Mucosa of descending colon (tissue), 3 donors: ENCODE measurements around the gene DDN. TPM values are rescaled to one million over a fixed set of nuclear protein-coding genes. Genes with fewer than 3 reads are reported as not detected.

Experiments
- ATAC-seq: fragments of 200-7000 bp; cut with Tn5 transposase; one replicate; pipeline ENCODE4 v1.9.1; 2020; ENCODE audit warnings: mild to moderate bottlenecking, moderate library complexity
- DNase-seq, 3 donors: peaks; one replicate each; pipeline ENCODE4 v3.0.0-alpha.2; 2020
- H3K36me3 ChIP-seq: fragments of 200-600 bp; one replicate; pipeline ENCODE4 v1.8.0; 2021; ENCODE audit warnings: low read depth, mild to moderate bottlenecking
- H3K4me1 ChIP-seq: fragments of 200-600 bp; one replicate; pipeline ENCODE4 v1.8.0; 2021; ENCODE audit warnings: low read depth, mild to moderate bottlenecking
- H3K4me3 ChIP-seq: fragments of 200-600 bp; one replicate; pipeline ENCODE4 v1.8.0; 2021; ENCODE audit warnings: mild to moderate bottlenecking
- H3K9me3 ChIP-seq: fragments of 200-600 bp; one replicate; pipeline ENCODE4 v1.8.0; 2021; ENCODE audit warnings: mild to moderate bottlenecking
- intact Hi-C, 2 donors: fragments of 100-400 bp; cut with DNase I in 1 of 2; cut with micrococcal nuclease in 1 of 2; formaldehyde crosslinking; loops; one replicate each; pipeline versions ENCODE4 v1.11.0 to v1.11.1; 2022; cut with DNase I, micrococcal nuclease
- total RNA-seq, 3 donors: library from RNA; stranded (reverse); fragmentation: NEBNext Ultra II Directional in 2 of 3; extraction: Animal tissue kit (Norgen Biotek cat#: 25700) in 2 of 3; gene quantifications; one replicate each; pipeline versions ENCODE4 v1.2.1 to v1.2.4, GENCODE V29; 2021 to 2023
- TF ChIP-seq, protein P1 (sequence below): fragments of 200-600 bp; IDR thresholded peaks from one replicate; pipeline ENCODE4 v1.8.0; 2022; ENCODE audit warnings: antibody characterized with exemption, mild to moderate bottlenecking
- donor health status: DM: no; HTN: no; CAD: no; lungs with moderate emphysema.
- donor health status: DM: no; HTN: no; CAD: no.
- donor health status: DM: no; HTN: yes; CAD: no.

The DDN gene
- total RNA-seq, 3 donors from 2014 or later: 0.12 TPM; not detected in 2

DNA sequence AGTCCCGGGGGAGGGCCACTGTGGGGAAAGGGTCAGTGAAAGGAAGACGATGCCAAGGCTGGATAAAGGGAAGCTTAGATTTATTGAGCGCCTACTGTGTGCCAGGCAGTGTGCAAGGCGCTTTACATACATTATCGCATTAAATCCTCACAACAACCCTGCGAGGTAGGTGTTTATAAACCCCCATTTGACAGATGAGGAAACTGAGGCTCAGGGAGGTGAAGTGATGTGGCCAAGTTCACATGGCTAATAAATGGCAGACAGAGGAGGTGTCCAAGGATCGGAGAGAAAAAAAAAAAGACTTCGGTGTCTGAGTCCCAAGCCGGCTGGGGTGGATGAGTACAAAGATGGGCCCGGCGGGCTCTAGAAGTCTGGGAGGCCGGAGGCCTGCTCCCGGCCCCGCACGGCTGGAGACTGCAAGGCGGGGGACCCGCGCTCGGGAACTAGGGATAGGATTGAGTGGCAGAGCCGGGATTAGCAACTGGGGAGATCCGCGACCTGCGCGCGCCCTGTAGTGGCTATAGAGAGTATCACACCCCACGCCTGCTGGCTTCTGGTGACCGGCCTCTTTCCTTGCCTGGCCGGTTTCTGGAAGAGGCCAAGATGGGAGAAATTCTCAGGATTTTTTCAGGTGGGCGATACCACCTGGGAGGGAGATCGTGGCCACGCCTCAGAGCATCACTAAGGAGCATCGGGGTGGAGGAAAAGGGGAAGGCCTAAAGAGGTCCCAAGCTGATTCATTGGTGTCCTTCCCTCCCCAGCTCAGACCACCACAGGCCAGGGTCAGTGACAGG lies 3.9 kb downstream of the DDN start:
- ATAC-seq (peak; percentile 78), DNase-seq (peak; percentile 77 to 87 (median 86))
- H3K9me3 ChIP-seq: no peaks in the 10 kb centered on the region
- H3K4me3 ChIP-seq: no peak overlapping the region
- TF ChIP-seq, protein P1, sequence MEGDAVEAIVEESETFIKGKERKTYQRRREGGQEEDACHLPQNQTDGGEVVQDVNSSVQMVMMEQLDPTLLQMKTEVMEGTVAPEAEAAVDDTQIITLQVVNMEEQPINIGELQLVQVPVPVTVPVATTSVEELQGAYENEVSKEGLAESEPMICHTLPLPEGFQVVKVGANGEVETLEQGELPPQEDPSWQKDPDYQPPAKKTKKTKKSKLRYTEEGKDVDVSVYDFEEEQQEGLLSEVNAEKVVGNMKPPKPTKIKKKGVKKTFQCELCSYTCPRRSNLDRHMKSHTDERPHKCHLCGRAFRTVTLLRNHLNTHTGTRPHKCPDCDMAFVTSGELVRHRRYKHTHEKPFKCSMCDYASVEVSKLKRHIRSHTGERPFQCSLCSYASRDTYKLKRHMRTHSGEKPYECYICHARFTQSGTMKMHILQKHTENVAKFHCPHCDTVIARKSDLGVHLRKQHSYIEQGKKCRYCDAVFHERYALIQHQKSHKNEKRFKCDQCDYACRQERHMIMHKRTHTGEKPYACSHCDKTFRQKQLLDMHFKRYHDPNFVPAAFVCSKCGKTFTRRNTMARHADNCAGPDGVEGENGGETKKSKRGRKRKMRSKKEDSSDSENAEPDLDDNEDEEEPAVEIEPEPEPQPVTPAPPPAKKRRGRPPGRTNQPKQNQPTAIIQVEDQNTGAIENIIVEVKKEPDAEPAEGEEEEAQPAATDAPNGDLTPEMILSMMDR: peak; percentile 83
- peaks cover 32% of the 10 kb centered on the region for H3K4me1 ChIP-seq
- intact Hi-C loops: no loop called here
- H3K36me3 ChIP-seq: no peaks in the 10 kb centered on the region

DNA sequence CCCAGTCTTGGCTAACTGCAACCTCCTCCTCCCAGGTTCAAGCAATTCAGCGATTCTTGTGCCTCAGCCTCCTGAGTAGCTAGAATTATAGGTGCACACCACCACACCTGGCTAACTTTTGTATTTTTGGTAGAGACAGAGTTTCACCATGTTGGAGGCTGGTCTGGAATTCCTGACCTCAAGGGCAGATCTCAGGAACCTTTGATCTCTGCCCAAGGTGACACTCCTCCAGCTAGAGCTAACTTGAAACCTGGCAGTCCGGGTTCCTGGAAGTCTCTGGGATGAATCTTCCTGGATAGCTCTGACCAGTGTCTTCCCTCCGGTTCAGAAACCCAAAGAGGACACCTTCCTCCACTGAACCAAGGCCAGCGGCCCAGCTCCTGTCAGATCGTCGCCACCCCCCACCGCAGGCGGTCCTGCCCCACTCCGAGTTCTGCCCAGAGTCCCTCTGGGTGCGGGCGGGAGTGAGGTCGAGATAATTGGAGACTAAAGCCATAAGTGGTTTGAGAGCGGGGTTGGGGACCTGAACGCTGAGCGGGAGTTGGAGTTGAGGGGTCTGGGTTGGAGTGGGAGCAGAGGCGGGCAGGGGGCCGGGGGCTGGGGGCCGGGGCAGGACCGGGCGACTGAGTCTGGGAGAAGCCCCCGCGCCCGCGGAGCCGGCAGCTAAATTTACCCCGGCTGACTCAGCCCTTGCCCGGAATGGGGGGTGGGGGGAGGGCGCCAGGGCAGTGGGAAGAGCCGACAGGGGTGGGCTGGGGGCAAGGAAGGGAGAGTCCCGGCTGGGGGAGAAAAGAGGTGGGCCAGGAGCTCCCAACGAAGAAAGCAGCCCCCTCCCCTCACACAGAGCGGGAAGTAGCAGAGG lies 4.7 kb downstream of the DDN start:
- intact Hi-C loops: no loop called here
- DNase-seq (no peak), ATAC-seq (no peak)
- Histone ChIP-seq H3K36me3 (no peaks in the 10 kb centered on the region), H3K4me3 (no peak overlapping the region), H3K4me1 (peaks cover 26% of the 10 kb centered on the region), H3K9me3 (no peaks in the 10 kb centered on the region)
- TF ChIP-seq, protein P1: no peak

DNA sequence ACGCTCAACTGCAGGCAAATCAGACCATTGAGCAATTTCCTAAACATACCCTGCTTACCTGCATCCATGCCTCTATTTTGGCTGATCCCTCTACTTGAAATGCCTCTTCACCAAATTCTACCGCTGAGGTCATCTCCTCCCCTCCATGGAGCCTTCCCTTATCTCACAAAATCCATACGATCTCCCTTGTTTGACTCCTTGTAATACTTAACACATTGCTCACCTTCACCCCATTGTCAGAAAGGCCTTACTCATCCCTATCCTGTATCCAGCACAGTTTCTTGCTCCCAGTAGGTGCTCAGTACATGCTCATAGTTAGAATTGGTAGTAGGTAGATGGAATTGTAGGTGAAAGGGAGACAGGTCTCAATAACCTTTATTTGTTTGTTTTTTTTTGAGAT lies 5.4 kb downstream of the DDN start:
- DNase-seq (no peak), ATAC-seq (no peak)
- intact Hi-C loops: no loop called here
- no peaks in the 10 kb centered on the region for H3K36me3 ChIP-seq
- H3K9me3 ChIP-seq: no peaks in the 10 kb centered on the region
- no peak overlapping the region for H3K4me3 ChIP-seq
- TF ChIP-seq, protein P1: no peak
- peaks cover 20% of the 10 kb centered on the region for H3K4me1 ChIP-seq

DNA sequence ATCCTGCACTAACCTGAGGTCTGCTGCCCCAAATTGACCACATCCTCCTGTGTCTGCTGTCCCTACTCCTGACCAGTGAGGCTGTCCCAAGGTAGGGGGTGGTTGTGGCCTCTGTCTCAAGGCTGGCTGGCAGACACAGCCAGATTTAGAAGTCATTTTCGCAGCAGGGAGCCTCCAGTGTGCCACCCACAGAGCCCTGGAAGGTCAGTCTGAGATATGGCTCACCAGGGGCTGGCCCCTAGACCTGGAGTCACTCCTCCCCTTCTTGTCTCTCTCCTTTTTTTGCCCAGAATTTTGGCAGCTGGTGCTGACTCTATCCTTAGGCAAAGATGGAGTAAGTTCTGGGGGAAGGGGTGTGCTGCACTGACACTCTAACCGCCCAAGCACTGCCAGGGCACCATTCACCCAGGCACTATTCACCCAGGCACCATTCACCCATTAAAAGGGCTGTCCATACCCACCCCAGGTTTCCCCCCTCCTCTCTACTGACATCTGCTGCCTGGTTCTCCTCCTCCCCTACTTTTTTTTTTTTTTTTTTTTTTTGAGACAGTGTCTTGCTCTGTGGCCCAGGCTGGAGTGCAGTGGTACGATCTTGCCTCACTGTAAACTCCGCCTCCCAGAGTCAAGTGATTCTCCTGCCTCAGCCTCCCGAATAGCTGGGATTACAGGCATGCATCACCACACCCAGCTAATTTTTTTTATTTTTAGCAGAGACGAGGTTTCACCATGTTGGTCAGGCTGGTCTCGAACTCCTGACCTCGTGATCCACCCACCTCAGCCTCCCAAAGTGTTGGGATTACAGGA lies 7.7 kb downstream of the DDN start:
- H3K9me3 ChIP-seq: no peaks in the 10 kb centered on the region
- intact Hi-C loops: no loop called here
- no peaks in the 10 kb centered on the region for H3K36me3 ChIP-seq
- TF ChIP-seq, protein P1: no peak
- H3K4me1 ChIP-seq: no peaks in the 10 kb centered on the region
- DNase-seq: no peak
- no peak for ATAC-seq
- no peak overlapping the region for H3K4me3 ChIP-seq

DNA sequence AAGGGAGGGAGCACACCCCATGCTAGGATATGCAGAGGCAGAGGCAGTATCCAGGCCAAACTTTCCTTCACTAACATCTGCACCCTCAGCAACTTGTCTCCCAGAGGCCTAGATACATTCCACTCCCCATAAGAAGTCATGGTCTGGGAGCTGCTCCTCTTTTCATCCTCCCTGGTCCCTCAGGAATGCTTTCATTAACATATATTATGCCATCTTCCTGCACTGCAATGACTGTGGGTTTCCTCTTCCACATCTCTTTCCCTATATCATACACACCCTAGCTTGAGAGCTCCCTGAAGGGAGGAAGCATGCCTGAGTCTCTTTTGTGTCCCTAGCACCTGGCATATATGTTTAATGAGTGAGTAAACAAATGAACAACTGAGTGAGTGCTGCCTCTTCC lies 8.6 kb downstream of the DDN start:
- intact Hi-C loops: no loop called here
- Histone ChIP-seq H3K4me3 (no peak overlapping the region), H3K36me3 (no peaks in the 10 kb centered on the region), H3K4me1 (peaks cover 2% of the 10 kb centered on the region), H3K9me3 (no peaks in the 10 kb centered on the region)
- DNase-seq (no peak), ATAC-seq (no peak)
- TF ChIP-seq, protein P1: no peak
